SW 1271 (cell line): ENCODE results near the gene ZNF785.
"Not testable (repeated sequence)": the region's sequence is repeated elsewhere in the genome, so short reads cannot be mapped to it uniquely, and the experiment has no call there.

Source experiments
- DNase-seq, 2 experiments: peaks; one replicate each; lab custom pipeline; 2025; lab: John Stamatoyannopoulos, UW

Gene ZNF785

GRCh38 chr16:30585400-30586191, at the start of gene ZNF785:
TSS of gene ZNF785 (minus strand) at chr16:30585697. CDS start at chr16:30585611, 86 bp downstream.
- DNase-seq = peak; percentile 97 to 99

- DNase-seq = no peak
These were observed 48.0 kb upstream of the ZNF785 start for GRCh38 chr16:30633526-30633925.

GRCh38 chr16:30632454-30632853, 47.0 kb upstream of the ZNF785 start:
- DNase-seq = not testable (repeated sequence)

- DNase-seq = peak; percentile 36 to 70
These were observed 43.4 kb upstream of the ZNF785 start for GRCh38 chr16:30628628-30629540.

- no peak for DNase-seq
These were observed 40.7 kb upstream of the ZNF785 start for GRCh38 chr16:30626236-30626635.

GRCh38 chr16:30623536-30624283, 38.2 kb upstream of the ZNF785 start:
- no peak for DNase-seq

GRCh38 chr16:30622455-30623032, 37.0 kb upstream of the ZNF785 start:
- DNase-seq = no peak

- no peak for DNase-seq
These were observed 36.3 kb upstream of the ZNF785 start for GRCh38 chr16:30621765-30622164.

- no peak for DNase-seq
These were observed 34.7 kb upstream of the ZNF785 start for GRCh38 chr16:30620169-30620568.

GRCh38 chr16:30619638-30620037, 34.1 kb upstream of the ZNF785 start:
- no peak for DNase-seq

- DNase-seq = no peak
These were observed 33.7 kb upstream of the ZNF785 start for GRCh38 chr16:30619202-30619601.

GRCh38 chr16:30615358-30616091, 30.0 kb upstream of the ZNF785 start:
- peak in 1 of 2 experiments; percentile 16 for DNase-seq

GRCh38 chr16:30609926-30610839, 24.7 kb upstream of the ZNF785 start, which contains the start of gene ZNF689:
TSS of gene ZNF689 (minus strand) at chr16:30610389. CDS start at chr16:30610041, 348 bp downstream.
- DNase-seq = peak; percentile 92 to 97

GRCh38 chr16:30609002-30609925, 23.8 kb upstream of the ZNF785 start:
- peak in 1 of 2 experiments; percentile 23 for DNase-seq

GRCh38 chr16:30606004-30606403, 20.5 kb upstream of the ZNF785 start:
- no peak for DNase-seq

GRCh38 chr16:30605158-30605557, 19.7 kb upstream of the ZNF785 start:
- no peak for DNase-seq

GRCh38 chr16:30604316-30604947, 18.9 kb upstream of the ZNF785 start:
- no peak for DNase-seq

- DNase-seq = no peak
These were observed 18.4 kb upstream of the ZNF785 start for GRCh38 chr16:30603945-30604315.
